ENCODE measurements around the gene ZNF557.

GRCh38 chr19:7112675-7113074 is 43.2 kb downstream of the ZNF557 start:
- TF ChIP-seq ZNF785 (tag by site-specific recombination; IDR thresholded peaks at IDR 0.05): no peak
- TF ChIP-seq IKZF3 (tag by site-specific recombination; IDR thresholded peaks at IDR 0.05): no peak
- no peak for TF ChIP-seq KLF9 (tag by site-specific recombination; IDR thresholded peaks at IDR 0.05; ENCODE audit: low read depth)
- TF ChIP-seq CTCF (tag by site-specific recombination; IDR thresholded peaks at IDR 0.05): no peak
- TF ChIP-seq HOXA7 (CRISPR knock-in tag; IDR thresholded peaks at IDR 0.05; ENCODE audit: borderline replicate concordance): no peak
- no peak for TF ChIP-seq REST (tag by site-specific recombination; IDR thresholded peaks at IDR 0.05)
- TF ChIP-seq ZNF23 (tag by site-specific recombination; IDR thresholded peaks at IDR 0.05; ENCODE audit: borderline replicate concordance): no peak
- TF ChIP-seq ZFP69B (tag by site-specific recombination; IDR thresholded peaks at IDR 0.05): no peak
- no peak for TF ChIP-seq SP7 (tag by site-specific recombination; IDR thresholded peaks at IDR 0.05)
- no peak for TF ChIP-seq YY1 (tag by site-specific recombination; IDR thresholded peaks at IDR 0.05)

Measured in HEK293 (cell line).